ENCODE data around the gene HSPA5.

Gene HSPA5

DNA sequence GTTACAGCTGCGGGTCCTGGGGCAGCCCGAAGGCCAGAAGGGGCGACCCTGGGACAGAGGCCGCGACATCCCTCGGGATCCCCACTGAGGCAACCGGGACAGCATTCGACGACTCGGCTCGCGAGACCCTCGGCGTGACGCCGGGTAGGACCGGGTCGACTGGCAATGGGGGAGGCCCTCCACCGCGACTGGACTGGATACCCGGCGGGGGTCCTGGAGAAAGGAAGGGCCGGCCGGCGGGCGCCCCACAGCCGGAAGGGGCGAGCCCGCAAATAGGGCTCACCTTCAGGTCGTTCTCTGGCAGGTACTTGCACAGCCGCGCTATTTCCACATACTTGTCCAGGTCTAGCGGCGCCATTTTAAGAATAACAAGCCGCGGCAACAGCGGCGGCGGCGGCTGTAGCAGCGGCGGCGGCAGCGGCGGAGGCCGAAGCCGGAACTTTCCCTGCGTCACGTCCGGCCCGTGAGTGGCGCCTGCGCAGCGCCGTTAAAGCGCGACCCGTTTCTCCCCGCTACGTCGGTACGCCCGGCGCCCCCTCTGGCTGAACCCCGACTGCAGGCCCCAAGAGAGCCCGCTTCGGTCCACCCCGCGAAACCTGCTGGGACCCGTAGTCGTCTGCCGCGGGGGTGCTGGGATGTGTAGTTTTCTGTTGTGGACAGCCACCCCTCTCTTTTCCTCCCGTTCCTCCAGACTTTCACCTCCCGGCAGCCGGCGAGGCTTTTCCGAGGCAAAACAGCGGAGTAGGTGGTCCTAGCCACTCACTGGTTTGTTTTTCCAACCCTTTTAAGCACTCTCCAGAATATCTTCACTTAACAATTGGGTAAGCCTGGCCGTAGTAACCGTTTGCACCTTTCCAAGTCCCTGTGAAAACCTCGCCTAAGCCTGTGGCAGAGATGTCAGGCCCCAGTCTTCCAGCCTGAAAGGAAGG, 51.5 kb downstream of the HSPA5 start, which contains the start of gene PPP6C:
TSS of gene PPP6C (minus strand) at position 443 of the 929 bp plus-strand sequence. CDS start at position 358, 85 bp downstream.
- DNase-seq: peak; percentile 95

DNA sequence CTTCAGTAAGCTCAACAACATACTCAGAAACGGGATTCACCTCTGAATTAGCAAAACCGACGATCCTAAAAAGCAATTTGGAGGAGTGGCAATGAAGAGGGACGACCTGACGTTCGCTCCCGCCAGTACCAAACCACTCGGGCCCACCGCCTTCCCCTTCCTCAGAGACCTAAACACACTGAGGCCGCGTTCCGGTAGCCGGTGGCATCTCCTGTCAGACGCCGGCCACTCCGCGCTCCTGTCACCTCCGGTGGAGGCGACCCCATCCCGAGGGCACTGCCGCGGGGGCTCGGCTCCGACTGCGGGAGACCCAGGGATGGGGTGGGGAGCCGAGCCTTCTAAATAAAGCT, 52.2 kb downstream of the HSPA5 start:
- no peak for DNase-seq

All from NCI-H1092 (cell line).